ENCODE data around the gene KATNB1.
"Not testable (repeated sequence)": the region's sequence is repeated elsewhere in the genome, so short reads cannot be mapped to it uniquely, and the experiment has no call there.

KATNB1 gene

DNA sequence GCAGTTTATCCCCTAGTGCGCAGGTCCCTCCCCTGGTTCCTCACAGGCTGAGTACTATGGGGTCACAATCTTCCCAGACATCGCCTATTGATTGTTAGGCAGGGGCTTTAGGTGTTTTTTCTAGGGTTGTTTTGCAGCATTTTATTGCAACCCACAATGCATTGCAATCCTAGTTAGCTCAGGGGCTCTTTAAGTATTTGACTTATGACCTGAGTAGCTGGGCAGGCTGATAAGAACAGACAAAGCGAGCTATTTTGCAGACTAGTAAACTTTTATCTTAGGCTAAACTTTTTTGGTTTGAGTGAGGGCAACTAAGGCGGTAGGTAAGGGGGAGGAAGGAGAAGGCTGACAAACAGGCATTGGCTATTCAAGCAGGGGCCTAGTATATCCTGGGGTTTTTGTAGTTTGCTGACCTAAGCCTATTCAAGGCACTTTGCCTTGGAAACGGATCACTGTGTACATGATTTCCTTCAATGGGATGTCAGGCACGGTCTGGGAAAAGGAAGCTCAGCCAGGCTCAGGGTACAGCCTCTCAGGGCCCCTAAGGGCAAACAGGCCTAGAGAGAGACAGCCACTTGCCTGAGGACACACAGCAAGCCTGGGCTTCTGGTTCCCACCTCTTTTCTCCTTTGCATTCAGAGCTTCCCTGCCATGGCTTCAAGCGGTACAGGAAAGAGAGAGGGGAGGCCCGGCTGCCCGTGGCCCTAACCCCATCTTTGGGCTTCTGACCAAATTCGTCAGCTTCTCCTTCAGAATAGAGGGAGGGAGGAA is 34.6 kb upstream of the KATNB1 start:
- no peak for DNase-seq (ENCODE audit: low read depth)

DNA sequence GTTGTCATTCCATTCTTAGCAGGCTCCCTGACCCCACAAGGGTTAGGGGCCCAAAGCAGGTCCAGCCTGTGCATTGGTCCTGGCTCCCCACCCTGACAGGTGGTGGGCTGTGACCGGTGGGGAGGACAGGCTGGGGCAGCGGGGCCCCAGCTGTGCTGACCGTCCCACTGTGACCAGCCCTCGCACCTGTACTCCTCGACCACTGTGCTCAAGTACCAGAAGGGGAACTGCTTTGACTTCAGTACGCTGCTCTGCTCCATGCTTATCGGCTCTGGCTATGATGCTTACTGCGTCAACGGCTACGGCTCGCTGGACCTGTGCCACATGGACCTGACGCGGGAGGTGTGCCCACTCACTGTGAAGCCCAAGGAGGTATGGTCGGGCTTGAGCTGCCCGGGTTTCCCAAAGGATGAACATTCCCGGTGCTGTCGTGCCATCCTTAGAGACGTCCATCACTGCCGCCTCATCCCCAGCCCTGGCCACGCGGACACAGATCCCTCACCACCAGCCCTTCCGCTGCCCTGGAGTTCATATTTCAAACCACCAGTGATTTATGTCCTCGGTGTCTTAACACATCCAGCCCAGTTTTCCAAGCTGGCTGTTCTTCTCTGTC is 33.7 kb upstream of the KATNB1 start:
- DNase-seq (ENCODE audit: low read depth) = no peak

DNA sequence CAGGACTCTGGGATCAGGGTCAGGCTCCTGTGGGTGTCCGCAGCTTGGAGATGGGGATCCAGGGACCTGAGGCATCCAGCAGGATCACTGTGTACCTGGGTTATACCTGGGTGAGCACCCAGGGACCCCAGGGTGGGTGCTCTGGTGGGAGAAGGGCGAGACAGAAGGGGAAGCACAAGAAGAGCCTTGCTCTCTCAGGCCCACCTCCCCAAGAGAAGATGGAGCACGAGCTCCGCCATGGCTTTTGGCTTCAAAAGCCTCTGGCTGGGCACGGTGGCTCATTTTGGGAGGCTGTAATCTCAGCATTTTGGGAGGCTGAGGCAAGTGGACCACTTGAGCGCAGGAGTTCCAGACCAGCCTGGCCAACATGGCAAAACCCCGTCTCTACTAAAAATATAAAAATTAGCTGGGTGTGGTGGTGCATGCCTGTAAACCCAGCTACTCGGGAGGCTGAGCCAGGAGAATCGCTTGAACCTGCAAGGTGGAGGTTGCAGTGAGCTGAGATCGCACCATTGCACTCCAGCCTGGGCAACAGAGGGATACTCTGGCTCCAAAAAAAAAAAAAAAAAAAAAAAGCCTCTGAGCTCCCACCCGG is 32.1 kb upstream of the KATNB1 start:
- no peak for DNase-seq (ENCODE audit: low read depth)

DNA sequence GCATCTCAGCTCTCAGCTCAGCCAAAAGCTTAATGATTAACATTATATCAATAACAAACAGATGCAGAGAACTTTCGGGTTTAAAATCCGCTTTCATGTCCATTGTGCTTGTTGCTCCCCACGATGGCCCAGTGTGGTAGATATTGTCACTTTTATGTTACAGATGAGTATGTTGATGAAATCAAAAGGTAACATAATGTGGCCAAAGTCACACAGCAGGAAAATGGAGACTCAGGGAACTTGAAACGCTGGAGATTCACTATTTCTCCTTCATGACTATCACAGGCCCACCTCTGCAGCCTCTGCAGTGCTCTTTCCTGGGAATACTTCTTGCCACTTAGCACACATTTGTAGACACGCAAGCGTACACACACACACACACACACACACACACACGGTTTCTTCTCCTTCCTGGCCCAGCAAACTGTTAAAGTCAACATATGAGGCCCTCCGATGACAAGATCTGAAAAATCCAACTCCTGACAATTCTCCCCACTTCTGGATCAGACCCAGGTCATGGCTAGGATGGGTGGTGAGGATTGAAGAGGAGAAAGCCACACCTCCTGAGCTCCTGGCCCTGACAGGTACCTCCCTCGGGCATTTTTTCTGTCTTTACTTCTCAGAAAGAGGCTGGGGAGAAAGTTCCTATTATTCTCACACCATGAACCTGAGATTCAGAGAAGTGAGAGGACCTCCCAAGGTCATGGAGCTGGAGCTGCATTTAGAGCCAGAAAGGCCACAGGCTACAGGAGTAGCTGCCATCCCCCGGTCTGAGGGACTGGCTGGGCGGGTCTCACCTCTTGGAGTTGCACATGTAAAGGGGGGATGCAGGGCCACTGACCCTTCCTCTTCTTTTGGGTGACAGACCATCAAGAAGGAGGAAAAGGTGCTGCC is 31.3 kb upstream of the KATNB1 start:
- DNase-seq (ENCODE audit: low read depth) = no peak

DNA sequence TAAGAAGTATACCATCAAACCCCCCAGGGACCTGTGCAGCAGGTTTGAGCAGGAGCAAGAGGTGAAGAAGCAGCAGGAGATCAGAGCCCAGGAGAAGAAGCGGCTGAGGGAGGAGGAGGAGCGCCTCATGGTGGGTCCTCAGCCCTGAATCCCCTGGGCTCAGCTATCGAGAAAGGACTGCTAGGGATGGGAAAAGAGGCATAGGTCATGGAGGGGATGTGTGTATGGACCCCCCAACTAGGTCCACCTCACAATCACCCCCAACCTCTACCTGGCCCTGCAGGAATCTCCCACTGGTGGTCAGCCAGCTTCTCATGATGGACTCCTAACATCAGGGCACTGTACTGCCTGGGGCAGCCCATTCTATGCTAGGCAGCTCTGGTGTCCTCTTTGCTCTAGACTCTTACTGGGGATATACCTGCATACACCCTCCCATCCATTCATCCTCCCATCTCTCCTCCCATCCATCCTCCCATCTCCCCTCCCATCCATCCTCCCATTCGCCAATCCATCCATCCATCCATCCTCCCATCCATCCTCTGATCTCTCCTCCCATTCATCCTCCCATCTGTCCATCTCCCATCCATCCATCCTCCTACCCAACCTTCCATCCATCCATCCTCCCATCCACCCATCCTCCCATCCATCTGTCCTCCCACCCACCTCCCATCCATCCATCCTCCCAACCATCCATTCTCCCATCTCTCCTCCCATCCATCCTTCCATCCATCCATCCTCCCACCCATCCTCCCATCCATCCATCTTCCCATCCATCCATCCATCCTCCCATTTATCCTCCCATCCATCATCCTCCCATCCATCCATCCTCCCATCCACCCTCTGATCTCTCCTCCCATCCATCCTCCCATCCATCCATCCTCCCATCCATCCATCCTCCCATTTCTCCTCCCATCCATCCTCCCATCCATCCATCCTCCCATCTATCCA is 30.4 kb upstream of the KATNB1 start:
- DNase-seq (ENCODE audit: low read depth) = no peak

DNA sequence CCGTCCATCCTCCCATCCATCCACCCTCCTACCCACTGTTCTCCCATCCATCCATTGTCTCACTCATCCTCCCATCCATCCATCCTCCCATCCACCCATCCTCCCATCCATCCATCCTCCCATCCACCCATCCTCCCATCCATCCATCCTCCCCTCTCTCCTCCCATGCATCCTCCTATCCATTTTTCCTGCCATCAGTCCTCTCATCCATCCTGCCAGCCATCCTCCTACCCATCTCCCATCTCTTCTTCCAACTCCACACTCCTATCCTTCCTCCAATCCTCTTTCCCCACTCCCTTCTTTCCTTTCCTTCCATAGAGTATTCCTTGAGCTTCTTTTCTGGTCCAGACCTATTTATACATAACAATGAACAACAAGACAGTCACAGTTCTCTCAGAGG is 28.9 kb upstream of the KATNB1 start:
- no peak for DNase-seq (ENCODE audit: low read depth)

DNA sequence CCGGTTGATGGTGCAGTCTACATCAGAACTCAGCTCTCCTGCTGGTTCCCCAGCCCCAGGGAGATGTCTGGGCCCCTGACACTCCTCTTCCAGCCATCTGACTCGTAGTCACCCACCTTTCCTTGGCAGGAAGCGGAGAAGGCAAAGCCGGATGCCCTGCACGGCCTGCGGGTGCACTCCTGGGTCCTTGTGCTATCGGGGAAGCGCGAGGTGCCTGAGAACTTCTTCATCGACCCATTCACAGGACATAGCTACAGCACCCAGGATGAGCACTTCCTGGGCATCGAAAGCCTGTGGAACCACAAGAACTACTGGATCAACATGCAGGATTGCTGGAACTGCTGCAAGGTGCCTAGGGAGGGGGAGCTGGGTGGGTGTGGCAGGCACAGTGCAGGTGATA is 28.2 kb upstream of the KATNB1 start:
- DNase-seq (ENCODE audit: low read depth) = no peak

DNA sequence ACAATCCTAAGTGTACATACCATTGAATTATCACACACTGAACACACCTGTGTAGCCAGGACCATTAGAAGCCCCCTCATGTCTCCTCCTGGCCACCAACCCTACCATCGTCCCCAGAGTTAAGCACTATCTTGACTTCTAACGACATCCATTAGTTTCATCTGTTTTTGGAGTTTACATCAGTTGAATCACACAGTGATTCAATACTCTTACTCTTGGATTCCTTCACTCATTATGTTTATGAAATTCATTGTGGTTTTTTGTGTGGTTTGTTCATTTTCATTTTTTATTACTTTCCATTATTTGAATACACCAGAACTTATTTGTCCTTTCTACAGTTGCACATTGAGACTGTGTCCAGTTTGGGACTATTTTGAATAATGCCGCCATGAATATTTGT is 27.4 kb upstream of the KATNB1 start:
- no peak for DNase-seq (ENCODE audit: low read depth)

DNA sequence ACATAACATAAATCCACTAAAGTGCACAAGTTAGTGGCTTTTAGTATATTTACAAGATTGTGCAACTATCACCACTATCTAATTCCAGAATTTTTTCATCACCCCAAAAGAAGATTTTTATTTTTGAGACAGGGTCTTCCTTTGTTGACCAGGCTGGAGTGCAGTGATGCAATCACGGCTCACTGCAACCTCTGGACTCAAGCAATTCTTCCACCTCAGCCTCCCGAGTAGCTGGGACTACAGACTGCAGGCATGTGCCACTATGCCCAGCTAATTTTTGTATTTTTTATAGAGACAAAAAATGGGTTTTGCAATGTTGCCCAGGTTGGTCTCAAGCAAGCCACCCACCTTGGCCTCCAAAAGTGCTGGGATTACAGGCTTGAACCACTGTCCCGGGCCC is 25.9 kb upstream of the KATNB1 start:
- no peak for DNase-seq (ENCODE audit: low read depth)

DNA sequence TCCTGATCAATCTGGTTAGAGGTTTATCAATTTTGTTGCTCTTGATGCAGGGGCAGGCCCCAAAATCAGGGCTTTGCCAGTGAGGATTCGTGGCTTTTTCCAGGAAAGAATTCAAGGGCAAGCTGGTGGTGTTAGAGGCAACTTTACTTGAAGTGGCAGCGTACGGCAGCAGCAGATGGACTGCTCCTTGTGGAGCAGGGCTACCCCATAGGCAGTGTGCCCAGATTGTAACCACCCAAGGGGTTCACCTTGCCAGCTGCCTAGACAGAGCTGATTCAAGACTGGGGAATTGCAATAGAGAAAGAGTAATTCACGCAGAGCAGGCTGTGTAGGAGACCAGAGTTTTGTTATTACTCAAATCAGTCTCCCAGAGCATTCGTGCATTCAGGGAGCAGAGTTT is 24.2 kb upstream of the KATNB1 start:
- DNase-seq (ENCODE audit: low read depth) = no peak

DNA sequence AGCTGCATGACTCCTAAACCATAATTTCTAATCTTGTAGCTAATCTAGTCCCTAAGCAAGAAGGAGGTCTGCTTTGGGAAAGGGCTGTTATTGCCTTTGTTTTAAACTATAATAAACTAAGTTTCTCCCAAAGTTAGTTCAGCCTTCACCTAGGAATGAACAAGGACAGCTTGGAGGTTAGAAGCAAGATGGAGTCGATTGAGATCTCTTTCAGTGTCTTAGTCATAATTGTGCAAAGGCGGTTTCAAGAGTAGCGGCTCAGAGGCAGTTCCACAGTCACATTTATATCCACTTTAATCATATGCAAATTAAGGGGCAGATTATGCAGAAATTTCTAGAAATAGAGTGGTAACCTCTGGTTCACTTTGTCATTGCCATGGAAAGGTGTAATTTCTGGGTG is 23.6 kb upstream of the KATNB1 start:
- DNase-seq (ENCODE audit: low read depth) = no peak

DNA sequence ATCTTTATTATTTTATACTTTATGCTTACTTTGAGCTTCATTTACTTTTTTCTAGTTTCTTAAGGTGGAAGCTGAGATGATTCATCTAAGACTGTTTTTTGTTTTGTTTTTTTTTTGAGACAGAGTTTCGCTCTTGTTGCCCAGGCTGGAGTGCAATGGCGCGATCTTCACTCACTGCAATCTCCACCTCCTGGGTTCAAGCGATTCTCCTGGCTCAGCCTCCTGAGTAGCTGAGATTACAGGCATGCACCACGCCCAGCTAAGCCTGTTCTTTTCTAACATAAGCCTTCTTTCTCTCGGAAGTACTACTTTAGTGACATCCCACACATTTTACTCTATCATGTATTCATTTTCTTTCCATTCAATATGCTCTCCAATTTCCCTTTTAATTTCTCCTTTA is 23.0 kb upstream of the KATNB1 start:
- DNase-seq (ENCODE audit: low read depth) = not testable (repeated sequence)

DNA sequence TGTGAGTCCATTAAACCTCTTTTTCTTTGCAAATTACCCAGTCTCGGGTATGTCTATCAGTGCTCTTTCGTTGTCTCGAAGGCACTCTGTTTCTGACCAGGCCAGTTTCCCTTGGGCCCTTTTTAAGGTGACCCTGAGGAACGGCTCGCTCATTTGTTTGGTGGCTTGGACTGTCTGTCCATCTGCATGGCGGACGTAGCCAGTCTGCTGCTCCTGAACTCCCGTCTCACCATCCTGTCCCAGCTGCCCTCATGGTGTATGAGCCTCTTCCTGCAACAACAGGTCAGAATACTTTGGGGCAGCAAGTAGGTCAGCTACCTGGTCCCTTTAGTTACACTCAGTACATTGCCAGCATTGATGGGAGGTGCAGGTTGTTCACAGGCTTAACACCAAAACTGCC is 22.0 kb upstream of the KATNB1 start:
- no peak for DNase-seq (ENCODE audit: low read depth)

DNA sequence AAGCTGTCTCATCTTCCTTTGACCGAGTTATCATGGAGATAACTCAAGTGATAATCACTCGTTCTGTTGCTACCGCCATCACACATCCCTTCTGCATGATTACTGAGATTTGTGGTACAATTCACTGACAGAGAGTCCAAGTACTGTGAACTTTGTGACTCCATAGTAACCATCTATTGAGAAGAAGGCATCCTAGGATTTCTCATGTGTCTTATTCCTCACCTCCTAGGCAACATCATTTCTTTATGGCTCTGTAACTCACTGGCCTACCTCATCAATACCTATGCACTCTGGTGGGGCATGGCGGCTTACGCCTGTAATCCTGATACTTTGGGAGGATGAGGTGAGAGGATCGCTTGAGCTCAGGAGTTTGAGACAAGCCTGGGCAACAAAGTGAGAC is 21.5 kb upstream of the KATNB1 start:
- no peak for DNase-seq (ENCODE audit: low read depth)

DNA sequence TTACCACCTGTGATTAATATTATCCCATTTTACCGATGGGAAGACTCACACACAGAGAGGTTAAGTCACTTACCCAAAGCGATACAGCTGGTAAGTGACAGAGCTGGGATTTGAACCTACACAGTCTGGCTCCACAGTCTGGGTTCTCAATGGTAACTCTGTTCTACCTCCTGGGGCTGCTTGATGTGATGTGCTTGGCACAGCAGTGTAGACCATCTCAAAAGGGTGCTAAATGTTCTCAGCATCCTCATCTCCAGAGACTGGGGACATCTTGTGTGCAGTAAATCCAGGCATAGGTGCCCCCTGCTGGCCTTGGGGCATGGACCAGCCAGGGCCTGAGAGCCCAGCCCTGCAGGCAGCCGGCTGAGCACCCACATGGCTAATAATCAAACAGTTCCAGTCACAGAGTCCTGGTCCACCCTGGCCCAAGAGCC is 15.4 kb upstream of the KATNB1 start:
- no peak for DNase-seq (ENCODE audit: low read depth)

DNA sequence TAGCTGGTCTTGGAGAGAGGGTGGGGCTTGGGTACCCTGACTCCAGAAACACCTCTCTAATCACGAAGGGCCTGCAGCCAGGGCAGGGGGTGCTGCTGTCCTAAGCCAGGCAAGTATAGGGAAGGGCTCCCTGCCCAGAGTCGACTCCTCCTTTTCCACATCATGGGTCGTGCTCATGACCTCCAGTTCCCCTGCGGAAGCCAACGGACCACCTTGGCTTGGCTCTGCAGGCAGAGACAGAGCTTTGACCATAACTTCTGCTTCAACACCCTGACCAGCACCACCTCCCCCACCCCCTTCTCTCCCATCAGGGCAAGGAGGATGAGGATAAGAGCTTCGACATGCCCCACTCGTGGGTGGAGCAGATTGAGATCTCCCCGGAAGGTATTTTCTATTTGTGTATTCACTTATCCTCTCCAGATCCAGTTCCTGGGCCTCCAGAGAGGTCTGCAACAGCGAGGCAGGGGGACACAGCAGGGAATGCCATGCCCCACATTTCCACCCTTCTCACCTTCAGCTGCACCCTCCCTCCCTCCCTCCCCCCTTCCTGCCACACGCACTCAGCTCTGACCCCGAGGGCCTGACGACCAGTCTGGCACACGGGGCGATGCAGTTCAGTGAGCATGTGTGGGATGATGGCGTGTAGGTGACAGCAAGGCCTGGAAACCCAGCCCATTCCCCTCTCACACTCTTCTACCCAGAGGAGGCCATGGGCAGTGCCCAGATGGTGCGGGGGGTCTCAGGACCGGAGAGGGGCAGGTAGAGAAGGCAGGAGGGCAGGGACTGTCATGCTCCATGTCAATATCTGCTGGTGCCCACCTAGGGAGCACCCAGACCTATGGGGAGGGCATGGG is 14.0 kb upstream of the KATNB1 start:
- no peak for DNase-seq (ENCODE audit: low read depth)

DNA sequence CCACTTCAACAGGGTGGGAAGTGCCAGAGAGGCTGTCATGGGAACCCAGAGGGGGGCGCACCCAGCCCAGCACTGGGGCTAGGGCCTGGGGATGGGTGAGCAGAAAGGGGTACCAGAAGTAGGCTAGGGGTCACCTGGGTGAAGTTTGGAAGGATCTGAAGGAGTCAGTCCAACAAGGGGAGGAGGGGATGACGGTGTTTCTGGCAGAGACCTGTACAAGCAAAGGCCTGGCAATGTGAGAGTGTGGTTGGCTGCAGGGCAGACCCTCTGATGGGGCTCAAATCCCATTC is 13.4 kb upstream of the KATNB1 start:
- no peak for DNase-seq (ENCODE audit: low read depth)

DNA sequence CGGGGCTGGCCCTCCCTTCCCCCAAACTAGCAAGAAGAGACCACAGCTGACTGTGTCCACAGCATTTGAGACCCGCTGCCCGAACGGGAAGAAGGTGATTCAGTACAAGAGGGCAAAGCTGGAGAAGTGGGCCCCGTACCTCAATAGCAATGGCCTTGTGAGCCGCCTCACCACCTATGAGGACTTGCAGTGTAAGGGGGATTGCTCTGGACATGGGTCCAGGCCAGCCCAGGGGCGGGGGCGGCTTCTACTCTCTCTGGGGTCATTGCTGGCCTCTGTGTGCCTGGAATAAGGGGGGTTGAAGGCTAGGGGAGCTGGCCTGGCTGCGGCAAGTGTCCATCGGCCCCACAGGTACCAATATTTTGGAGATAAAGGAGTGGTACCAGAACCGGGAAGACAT is 12.9 kb upstream of the KATNB1 start:
- no peak for DNase-seq (ENCODE audit: low read depth)

DNA sequence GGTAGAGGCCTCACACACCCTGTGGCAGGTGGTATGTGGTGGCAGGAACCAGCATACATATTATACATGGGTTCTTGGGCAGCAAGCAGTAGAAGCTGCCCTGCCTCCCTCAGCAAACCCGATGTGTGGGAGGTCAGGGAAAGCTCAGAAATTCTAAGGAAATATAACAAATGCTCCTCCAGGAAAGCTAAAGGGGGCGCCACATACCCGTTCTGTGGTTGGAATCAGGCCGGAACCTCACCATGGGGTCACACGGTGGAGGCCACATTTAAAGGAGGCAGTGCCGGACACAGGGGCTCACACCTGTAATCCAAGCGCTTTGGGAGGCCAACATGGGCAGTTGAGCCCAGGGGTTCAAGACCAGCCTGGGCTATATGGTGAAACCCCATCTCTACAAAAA is 12.4 kb upstream of the KATNB1 start:
- no peak for DNase-seq (ENCODE audit: low read depth)

DNA sequence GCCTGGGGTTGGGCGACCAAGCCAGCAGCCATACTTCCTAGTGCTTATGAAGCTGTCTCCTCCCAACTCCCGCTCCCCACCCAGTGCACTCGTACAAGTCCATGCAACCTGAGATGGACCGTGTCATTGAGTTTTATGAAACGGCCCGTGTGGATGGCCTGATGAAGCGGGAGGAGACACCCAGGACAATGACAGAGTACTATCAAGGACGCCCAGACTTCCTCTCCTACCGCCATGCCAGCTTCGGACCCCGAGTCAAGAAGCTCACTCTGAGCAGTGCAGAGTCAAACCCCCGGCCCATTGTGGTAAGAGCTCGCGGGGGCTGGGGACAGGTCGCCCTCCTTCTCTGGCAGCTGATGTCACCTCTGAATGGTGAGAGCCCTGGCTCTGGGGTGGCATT is 11.0 kb upstream of the KATNB1 start:
- DNase-seq (ENCODE audit: low read depth) = no peak

DNA sequence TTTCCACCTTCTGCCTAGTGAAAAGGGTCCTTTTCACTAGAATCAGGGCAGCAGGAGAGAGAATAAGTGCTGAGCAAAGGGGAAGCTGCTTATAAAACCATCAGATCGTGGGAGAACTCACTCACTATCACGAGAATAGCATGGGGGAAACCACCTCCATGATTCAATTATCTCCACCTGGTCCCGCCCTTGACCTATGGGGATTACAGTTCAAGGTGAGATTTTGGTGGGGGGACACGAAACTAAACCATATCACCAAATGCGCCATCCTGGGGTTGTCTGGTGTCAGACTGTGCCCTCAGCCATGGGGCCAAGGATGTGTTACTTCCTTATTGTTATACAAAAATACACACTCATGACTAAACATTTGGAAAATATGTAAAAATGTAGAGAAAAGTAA is 10.4 kb upstream of the KATNB1 start:
- DNase-seq (ENCODE audit: low read depth) = no peak
